GM21619 (cell line): ENCODE data around the gene AKAP7.

Experiments used
- ATAC-seq: cut with Tn5 transposase; IDR thresholded peaks from one replicate; pipeline ENCODE4 v1.9.1; 2021; ENCODE audit not compliant: unreplicated experiment

Gene AKAP7

DNA sequence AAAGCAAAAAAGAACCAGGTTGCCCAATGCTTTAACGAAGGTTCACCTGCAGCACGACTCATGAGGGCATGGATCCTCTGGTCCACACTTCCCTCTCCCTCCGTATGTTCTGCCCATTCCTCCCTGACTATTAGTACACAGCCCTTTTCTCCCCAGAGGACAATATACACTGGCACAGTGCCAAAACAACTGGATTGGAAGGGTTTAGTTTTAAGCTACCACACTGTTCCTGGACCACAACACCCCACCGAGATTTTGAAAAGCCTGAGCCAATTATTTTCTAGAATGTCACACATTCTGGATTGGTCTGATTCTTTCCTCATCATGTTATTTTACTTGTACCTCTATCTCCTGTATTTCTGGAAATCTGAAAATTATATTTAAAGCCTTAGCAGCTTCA, 2.9 kb upstream of the AKAP7 start:
- ATAC-seq = no peak

DNA sequence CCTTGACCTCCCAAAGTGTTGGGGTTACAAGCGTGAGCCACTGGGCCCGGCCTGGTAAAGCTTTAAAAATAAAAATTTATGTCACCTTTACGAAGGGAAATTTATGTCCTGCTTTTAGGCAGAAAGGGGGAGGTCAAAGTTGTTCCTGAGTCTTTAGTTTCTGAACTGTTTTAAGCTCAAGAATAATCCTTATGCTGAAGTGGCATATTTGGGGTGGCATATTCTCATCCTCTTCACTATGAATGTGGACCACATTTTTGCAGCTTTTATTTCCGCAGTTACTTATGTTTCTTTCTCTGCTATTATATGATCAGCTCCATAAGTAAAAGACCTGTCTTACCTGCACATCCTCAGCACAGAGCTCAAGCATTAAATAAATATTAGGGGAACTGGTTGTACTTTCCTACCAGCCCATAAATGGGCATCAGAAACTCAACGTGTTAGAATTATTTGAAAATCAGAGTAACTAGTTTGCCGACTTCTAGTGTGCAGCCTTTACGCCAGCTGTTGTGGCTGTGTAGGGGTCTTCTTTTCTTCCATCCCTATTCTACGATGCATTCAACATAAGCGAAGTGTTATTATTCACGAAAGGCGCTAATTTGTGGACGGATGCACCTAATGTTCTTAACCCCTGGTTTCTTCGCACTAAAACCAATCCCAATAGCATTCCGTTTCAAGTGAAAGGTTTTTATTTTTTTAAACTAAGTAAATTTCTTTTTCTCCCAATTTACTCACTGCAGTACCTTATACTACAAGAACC, 867 bp upstream of the AKAP7 start:
- no peak for ATAC-seq

DNA sequence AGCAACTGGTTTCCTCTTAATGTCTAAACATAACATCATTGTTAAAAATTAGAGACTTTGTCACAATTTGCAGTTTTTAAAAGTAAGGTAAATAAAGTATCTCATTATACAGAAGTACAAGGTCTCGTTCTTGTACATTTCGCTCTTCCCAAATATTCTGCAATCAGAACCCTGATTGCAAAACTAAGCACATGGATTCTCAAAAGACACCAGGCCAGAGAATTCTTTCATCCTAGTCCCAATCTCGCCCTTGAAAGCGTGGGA, 355 bp upstream of the AKAP7 start:
- ATAC-seq = no peak

DNA sequence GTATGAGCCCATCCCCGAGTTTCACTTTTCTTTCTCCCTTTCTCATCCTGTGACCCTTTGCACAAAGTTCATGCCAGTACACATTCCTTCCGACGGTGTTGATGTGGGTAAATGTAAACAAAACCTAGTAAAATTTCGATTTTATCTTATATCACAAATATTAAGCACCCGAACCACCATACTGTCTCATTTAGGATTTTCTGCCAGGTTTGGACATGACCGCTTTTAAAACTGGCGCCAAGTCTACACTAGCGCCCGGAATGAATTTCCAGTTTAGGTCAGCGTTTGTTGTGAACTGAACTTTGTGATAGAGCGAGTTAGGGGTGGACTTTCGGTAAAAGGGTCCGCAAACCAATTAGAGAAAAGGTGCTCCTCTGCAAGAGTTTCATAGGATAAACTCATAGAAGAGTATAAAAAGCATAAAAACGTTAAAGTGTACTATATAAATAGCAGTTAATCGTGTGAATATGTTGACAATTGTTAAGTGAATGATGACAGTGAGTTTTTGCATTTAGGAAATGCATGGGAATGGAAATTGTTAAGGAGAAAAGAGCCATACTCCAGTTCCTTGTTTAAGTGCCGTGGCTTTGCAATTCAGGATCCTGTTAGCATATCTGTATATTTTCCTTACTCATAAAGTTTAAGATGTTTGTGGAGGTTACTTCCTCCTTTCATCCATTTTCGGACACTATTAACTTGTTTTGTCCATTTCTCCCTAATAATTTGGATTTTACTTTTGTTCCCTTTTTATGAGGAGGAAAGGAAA, 937 bp downstream of the AKAP7 start:
- peak; percentile 6 for ATAC-seq

DNA sequence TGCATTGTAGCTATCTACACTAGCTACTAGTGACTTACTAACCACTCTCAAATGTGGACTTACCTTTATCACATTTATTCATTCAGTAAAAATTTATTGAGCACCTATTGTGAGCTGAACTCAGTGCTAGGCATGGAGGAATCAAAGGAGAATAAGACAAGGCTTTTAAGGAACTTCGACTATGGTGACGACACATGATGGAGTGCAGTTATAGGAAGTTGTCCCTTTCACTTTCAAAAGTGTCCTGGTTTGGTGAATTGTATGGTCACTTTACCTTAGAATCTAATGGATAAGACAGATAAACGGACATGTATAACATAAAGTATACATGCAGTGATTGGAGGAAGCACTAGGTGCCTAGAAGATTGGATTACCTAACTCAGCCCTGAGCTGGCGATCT, 4.3 kb downstream of the AKAP7 start:
- no peak for ATAC-seq

DNA sequence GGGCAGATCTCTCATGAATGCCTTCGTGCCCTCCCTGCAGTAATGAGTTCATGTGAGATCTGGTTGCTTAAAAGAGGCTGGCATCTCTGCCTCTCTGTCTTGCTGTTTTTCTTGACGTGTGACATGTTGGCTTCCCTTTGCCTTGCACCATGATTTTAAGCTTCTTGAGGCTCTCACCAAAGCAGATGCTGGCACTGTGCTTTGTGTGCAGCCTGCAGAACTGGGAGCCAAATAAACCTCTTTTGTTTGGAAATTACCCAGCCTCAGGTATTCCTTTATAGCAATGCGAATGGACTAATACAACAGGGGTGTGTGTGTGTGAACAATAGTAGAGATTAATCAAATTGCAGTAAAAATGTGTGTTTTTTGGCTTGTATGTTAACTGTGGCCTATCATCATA, 8.1 kb downstream of the AKAP7 start:
- no peak for ATAC-seq

DNA sequence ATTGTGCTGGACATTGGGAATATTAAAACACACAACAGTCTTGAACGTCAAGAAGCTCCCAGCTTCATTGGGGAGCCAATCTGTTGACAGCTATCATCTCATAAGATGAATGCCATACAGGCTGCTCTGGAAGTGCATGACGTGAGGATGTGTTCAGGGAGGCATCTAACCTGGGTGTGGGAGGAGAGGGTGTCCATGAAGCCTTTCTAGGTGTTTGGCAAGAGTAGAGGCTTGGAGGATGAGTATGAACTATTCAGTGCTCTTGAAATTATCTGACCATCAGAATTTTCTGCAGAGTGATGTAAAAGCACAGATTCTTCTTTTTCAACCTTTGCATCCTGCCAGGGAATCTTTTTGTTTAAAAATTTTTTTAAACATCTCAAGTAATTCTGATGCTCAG, 11.6 kb downstream of the AKAP7 start:
- ATAC-seq = no peak

DNA sequence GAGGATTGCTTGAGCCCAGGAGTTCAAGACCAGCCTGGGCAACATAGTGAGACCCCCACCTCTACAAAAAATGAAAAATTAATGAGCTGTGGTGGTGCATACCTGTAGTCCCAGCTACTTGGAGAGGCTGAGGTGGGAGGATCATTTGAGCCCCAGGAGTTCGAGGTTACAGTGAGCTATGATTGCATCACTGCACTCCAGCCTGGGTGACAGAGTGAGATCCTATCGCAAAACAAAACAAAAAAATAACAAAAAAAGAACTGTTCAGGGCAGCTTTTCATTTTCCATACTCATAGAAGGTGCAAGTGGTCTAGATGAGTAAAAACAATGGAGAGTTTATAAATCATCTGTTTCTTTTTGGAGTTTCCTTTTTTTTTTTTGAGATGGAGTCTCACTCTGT, 21.1 kb downstream of the AKAP7 start:
- ATAC-seq = no peak

DNA sequence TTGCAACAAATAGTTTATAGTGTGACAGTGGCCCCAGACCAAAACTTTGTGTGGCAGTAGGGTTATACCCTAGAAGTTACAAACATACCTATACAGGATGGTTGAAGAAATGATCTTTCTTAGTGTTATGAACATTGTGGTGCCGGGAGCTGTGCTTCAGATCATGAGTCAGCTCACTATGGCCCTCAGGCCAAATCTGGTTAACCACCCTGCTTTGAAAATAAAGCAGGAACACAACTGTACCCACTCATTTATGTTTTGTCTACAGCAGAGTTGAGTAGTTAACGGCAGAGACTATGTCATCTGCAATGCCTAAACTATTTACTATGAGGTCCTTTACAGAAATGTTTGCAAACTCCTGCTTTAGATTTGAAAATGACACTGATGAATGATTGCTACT, 24.3 kb downstream of the AKAP7 start:
- ATAC-seq = no peak

DNA sequence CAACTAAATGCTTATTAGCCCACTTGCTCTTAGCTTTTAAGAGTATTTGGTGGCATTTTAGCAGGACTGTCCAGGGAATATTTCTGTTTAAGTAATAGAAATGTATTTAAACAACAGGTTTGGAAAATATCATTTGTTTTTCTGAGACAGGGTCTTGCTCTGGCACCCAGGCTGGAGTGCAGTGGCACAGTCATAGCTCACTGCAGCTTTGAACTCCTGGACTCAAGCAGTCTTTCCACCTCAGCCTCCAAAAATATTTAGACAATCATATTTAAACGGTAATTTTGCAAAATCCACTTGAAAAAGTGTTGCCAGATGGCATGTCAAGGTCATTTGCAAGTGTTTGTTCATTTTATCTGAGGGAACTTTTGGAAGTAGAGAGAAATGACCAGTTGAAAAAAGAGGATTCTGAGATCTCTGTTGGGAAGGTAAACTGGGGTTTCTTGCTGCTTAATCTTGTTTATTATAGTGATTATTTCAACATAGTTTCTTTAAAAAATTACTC, 25.0 kb downstream of the AKAP7 start:
- ATAC-seq = no peak

DNA sequence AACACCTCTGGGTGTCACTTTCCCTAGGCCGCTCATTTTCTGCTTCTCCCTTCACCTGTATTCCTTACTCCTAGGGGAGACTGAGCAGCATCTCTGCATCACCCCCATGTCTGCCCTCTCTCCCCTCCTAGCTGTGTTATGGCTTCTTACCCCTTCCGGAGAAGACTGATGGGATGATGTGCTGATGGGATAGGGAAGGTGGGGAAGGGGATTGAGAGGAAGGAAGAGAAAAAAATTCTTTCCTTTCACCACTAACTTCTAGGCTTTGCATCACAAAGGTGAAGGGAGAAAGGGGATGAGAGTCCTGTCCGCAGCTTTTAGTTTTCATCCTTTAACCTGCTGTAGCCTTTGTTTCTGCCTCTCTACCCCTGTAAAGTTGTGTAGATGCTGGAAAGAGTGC, 26.7 kb downstream of the AKAP7 start:
- ATAC-seq = no peak

DNA sequence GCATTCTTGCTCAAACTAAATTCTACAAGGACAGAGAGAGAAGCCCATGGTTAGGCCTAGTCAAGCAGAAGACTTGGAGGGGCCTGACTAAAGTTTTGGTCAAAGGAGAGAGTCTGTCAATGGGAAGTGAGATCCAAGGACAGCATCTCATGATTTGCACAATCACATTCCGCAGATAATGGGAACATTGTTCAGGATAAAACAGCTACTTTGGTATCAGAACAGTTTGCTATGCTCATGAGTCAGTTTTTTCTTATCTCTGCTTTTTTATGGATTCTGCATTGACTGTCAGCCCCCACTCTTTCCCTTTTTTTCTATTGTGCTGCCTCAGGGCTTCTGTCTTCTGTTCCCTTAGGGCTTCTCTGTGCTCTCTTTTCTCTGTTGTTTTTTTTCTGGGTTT, 28.6 kb downstream of the AKAP7 start:
- no peak for ATAC-seq

DNA sequence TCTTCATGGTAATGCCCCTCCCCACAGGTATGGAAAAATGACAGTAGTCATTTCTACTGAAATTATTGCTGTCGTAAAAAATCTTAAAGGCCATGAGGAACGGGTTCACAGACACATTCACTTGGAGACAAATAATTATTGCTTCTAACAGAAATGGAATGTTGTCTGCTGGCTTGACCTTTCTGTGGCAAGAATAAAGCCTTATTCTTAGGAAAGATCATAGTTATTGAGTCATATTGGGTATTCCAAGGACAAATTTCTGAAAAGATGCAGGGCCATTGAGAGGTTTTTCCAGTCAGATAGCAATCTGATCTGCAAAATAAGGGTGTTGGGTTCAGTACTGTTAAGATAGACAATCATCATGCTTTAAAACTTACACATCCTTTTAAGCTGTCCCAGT, 29.2 kb downstream of the AKAP7 start:
- ATAC-seq = no peak

DNA sequence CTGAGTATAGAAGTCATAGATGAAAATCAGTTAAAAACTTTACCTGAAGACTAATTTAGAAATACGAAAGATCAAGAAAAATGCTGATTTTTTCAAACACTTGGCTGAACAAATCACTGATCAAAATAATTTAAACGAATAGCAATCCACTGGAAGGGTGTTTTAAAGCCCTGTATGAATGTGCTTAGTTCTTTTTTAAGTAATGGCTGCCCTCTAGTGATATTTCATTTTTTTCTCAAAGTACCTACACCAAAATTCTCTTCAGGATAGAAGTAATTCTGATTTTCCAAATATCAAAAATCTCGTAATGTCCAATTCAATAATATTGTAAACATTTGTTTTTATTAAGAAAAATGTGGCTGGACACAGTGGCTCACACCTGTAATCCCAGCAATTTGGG, 32.5 kb downstream of the AKAP7 start:
- ATAC-seq = no peak

DNA sequence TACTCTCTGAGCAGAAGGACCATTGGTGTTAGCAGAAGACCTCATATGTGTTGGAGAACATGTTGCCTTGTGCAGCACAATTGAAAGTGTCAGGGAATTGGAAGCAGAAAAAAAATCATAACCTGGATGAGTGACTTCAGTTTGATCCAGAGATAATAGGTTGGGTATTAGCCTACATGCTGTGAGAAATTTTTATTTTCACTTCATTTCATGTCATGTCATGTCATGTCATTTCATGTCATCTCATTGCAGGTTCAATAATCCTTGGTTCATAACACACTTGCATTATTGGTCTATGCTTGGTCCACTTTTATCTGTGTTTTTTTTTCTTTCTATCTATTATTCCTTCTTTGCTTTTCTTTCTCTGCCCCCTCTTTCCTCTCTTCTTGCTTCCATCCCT, 34.3 kb downstream of the AKAP7 start:
- no peak for ATAC-seq

DNA sequence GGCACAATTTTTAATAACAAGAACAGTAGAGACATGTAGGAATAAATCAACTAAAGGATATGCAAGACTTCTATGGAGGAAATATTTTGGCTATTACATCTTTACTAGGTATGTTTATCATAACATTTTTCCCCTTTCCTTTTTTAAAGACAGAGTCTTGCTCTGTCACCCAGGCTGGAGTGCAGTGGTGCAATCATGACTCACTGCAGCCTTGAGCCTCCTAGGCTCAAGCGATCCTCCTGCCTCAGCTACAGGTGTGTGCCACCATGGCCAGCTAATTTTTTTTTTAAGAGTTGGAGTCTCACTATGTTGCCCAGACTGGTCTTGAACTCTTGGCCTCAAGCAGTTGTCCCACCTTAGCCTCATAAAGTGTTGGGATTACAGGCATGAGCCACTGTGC, 37.0 kb downstream of the AKAP7 start:
- no peak for ATAC-seq

DNA sequence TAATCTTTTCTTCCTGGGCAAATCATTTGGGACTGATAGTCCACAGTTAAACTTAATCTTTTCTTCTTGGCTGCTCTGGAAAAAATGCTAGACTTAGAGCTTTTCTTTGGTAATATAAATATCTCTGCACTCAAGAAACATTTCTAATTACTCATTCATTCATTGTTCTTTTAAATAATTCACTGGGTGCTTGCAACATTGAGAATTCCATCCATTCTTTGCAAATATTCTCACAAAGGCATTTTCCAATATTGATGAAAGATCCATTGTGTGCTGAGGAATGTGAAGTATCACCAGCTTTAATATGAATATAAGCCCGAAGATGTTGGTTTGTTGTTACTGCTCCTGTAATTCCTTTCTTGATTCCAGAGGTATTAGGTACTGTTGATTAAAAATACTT, 38.4 kb downstream of the AKAP7 start:
- no peak for ATAC-seq

DNA sequence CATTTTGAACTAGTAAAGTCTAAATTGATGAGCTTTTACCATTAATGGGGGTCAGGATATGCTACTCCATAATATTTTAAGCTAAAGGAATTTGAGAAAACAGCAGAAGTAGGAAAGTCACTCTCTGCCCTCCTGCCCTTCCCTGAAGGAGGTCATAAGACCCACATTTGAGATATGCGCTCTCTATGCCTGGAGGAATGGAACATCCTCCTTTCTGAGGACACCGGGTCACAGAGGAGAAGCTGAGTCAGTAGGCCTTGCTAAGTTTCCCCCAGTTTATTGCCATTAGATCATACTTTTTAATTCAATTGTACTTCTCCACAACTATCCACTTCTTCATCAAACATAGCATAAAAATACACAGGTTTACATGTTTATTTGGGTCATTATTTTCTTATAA, 40.3 kb downstream of the AKAP7 start:
- ATAC-seq = no peak

DNA sequence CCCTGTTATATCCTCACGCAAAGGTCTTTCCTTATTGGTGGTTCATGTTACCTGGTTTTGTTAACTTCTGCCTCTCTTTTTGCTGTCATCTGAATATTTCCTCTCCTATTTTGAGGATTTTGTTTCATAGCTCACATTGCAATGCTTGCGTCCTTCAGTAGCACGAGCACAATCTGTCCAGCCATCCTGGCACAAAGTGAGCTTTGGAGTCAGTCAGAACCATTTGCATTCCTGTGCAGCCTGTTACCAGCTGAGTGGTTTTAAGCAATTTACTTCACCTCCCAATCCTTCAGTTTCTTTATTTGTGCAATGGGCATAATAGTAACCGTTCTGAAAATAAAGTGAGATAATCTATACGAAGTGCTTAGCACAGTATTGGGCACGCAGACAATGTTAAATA, 42.7 kb downstream of the AKAP7 start:
- ATAC-seq = no peak

DNA sequence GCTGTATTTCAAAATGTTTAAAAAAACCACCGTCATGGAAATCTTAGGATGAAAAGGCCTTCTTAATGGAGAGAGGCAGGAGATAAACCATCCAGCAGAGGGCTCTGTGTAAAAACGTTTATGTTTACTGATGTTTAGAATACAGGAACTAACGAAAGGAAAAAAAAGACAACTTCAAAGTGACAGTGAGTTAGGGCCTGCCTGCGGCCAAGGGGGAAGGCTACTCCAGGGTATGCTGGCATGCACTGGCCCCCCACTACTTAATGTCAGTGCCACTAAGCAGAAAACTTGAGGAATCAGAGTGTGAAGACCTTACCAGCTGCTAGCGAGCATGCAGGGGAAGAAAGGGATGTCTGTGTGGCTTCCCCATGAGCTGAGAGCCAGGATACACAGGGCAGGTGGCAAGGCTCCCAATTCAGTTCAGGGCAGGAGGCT, 47.7 kb downstream of the AKAP7 start:
- ATAC-seq = peak; percentile 60

DNA sequence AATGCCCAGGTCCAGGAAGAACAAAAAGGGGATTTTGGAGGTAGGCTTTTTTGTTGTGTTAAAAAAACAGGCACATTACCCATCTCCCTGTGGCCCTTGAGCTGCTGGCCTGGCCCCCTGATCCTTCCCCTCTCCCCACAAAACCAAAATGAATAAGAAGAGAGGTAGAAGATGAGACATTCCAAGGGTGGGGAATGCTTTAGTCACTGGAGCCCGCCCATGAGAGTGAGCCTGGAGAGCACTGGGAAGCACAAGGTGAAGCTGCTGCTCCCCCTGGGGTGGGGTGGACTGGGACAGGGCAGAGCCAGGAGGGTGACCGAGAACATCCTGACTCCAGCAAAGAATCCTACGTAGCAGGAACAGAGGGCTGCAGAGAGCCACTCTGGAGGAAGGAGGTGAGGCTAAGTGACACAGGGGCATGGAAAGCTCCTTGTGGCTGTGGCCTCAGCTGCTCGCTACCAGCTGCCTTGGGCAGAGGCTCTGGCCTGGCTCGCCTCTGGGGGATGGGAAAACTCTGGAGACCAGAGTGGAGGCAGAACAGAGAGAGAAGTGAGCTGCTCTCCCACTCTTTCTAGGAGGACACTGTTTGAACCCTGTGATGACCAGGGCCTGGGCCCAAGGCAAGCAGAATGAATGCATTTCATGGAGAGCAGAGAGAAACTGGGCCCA, 48.3 kb downstream of the AKAP7 start:
- no peak for ATAC-seq

DNA sequence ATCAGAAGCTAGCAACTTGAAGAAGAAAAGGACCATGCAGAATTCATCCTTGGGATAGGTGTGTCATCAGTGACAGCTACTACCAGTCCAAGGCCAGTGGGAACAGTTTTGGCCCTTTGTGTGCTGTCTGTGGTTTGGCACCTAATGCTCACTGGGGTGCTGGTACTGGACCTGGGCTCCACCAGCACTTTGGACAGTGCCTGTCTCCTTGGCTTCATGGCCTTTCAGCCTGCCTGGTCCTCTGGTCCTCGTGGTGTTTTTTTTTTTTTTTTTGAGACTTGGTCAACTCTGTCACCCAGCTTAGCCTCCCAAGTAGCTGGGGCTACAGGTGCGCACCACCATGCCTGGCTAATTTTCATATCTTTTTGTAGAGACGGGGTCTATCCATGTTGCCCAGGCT, 56.3 kb downstream of the AKAP7 start:
- no peak for ATAC-seq
